HT-29 (cell line): ENCODE measurements around the gene MRPL17. TPM values are rescaled to one million over a fixed set of nuclear protein-coding genes. Genes with fewer than 3 reads are reported as not detected.

Experiments
- DNase-seq: peaks from one replicate; pipeline ENCODE4 v3.0.0-alpha.2; 2015; ENCODE audit warnings: low spot score
- total RNA-seq: library from RNA; depleted of rRNA; stranded (reverse); fragments of >200 nt; shearing (Covaris generic); gene quantifications from 2 replicates; pipeline ENCODE4 v1.2.3, GENCODE V29; 2014

MRPL17 gene
- total RNA-seq, 1 experiment from 2014 or later: 94.8 TPM

GRCh38 chr11:6655020-6655789, 27.9 kb downstream of the MRPL17 start:
- DNase-seq: no peak

- DNase-seq: no peak
Observed at GRCh38 chr11:6654281-6655019, 28.7 kb downstream of the MRPL17 start.

GRCh38 chr11:6653656-6654055, 29.5 kb downstream of the MRPL17 start:
- DNase-seq: no peak

GRCh38 chr11:6653097-6653496, 30.0 kb downstream of the MRPL17 start:
- DNase-seq: no peak

- no peak for DNase-seq
Observed at GRCh38 chr11:6652182-6652581, 31.0 kb downstream of the MRPL17 start.

GRCh38 chr11:6650980-6651379, 32.2 kb downstream of the MRPL17 start:
- no peak for DNase-seq

GRCh38 chr11:6650104-6650503, 33.0 kb downstream of the MRPL17 start:
- no peak for DNase-seq

- no peak for DNase-seq
Observed at GRCh38 chr11:6648501-6648900, 34.6 kb downstream of the MRPL17 start.

- DNase-seq: no peak
Observed at GRCh38 chr11:6647836-6648235, 35.3 kb downstream of the MRPL17 start.

GRCh38 chr11:6646918-6647679, 36.0 kb downstream of the MRPL17 start:
- DNase-seq: no peak

GRCh38 chr11:6646576-6646917, 36.6 kb downstream of the MRPL17 start:
- DNase-seq: no peak

- DNase-seq: no peak
Observed at GRCh38 chr11:6646071-6646470, 37.1 kb downstream of the MRPL17 start.

GRCh38 chr11:6642957-6643356, 40.2 kb downstream of the MRPL17 start:
- DNase-seq: no peak

- no peak for DNase-seq
Observed at GRCh38 chr11:6640985-6641701, 42.0 kb downstream of the MRPL17 start.

GRCh38 chr11:6640036-6640984, 42.8 kb downstream of the MRPL17 start:
- DNase-seq: no peak

GRCh38 chr11:6638429-6638828, 44.7 kb downstream of the MRPL17 start:
- peak; percentile 7 for DNase-seq

GRCh38 chr11:6637871-6638270, 45.3 kb downstream of the MRPL17 start:
- DNase-seq: peak; percentile 31

GRCh38 chr11:6636480-6636879, 46.7 kb downstream of the MRPL17 start:
- DNase-seq: no peak

- peak; percentile 41 for DNase-seq
Observed at GRCh38 chr11:6635082-6635932, 47.8 kb downstream of the MRPL17 start.

GRCh38 chr11:6634534-6634933, 48.6 kb downstream of the MRPL17 start:
- DNase-seq: no peak
